HepG2 (cell line): Measurements from ENCODE around the gene CD48. TPM values are rescaled to one million over a fixed set of nuclear protein-coding genes. Genes with fewer than 3 reads are reported as not detected.

Experiments
- ATAC-seq: fragments of 200-7000 bp; cut with Tn5 transposase; 3 replicates; pipeline ENCODE4 v1.9.1; 2020; ENCODE audit warnings: mild to moderate bottlenecking, moderate library complexity
- BruUV-seq: library from RNA; stranded (reverse); fragments of 400-500 nt; replicated peaks from 2 replicates; lab custom pipeline; 2021; lab: Mats Ljungman, UMichigan
- CTCF ChIA-PET: fragments of 300-600 bp; formaldehyde crosslinking; extraction: SDS; loops from one replicate; lab custom pipeline; 2021; ENCODE audit warnings: low total read pairs, inconsistent platforms, low intra/inter-chr PET ratio; lab: Yijun Ruan, JAX
- POLR2A ChIA-PET: fragments of 350-600 bp; sonication (Branson Sonifier 250); formaldehyde crosslinking; loops from one replicate; lab custom pipeline; 2020; ENCODE audit warnings: antibody characterized with exemption, inconsistent platforms; lab: Yijun Ruan, JAX
- DNase-seq: peaks from one replicate; pipeline ENCODE4 v3.0.0-alpha.2; 2015; ENCODE audit warnings: low spot score
- FAIRE-seq: peaks from 3 replicates; lab custom pipeline; 2011; peaks lifted over from hg19 to GRCh38; lab: Jason Lieb, UNC
- H2AFZ ChIP-seq: one replicate; pipeline ENCODE4 v1.6.1; 2011; ENCODE audit warnings: low read length, inconsistent platforms
- H3K27ac ChIP-seq: fragments of 300-600 bp; 3 replicates; pipeline ENCODE4 v1.8.0; 2011; ENCODE audit warnings: mixed run types, mild to moderate bottlenecking, mixed read lengths, low read length, inconsistent platforms; ENCODE audit not compliant: insufficient read depth; ENCODE audit errors: extremely low read length
- H3K27me3 ChIP-seq, 2 experiments: fragments of 200-600 bp in 1 of 2; 2 replicates in 1 of 2; 3 replicates in 1 of 2; pipeline versions ENCODE4 v1.6.0 to v1.8.0; 2011; ENCODE audit warnings: low read length in 2 of 2, mild to moderate bottlenecking in 2 of 2, moderate library complexity in 2 of 2, inconsistent platforms in 1 of 2; ENCODE audit not compliant: insufficient read depth in 2 of 2, control insufficient read depth in 1 of 2
- H3K36me3 ChIP-seq, 2 experiments: fragments of 200-600 bp in 1 of 2; replicated peaks in 1 of 2; 2 replicates in 1 of 2; 3 replicates in 1 of 2; pipeline versions ENCODE4 v1.5.1 to v1.8.0; 2011; ENCODE audit warnings: low read length in 2 of 2, inconsistent platforms in 1 of 2; ENCODE audit not compliant: insufficient read depth in 2 of 2, control insufficient read depth in 1 of 2
- H3K4me1 ChIP-seq: 2 replicates; pipeline ENCODE4 v1.5.1; 2012; ENCODE audit warnings: low read length, inconsistent platforms; ENCODE audit not compliant: insufficient read depth
- H3K4me2 ChIP-seq: 2 replicates; pipeline ENCODE4 v1.6.0; 2011; ENCODE audit warnings: low read depth, low read length, inconsistent platforms
- H3K4me3 ChIP-seq, 3 experiments: fragments of 200-600 bp in 1 of 3; sonication (generic), shearing (Covaris generic) in 1 of 3; replicated peaks in 1 of 3; 2 replicates each; pipeline ENCODE4 v1.5.1; 2011 to 2016; ENCODE audit warnings: low read length in 3 of 3, inconsistent platforms in 2 of 3, low read depth in 2 of 3, mild to moderate bottlenecking in 2 of 3, control low read depth in 1 of 3, mixed read lengths in 1 of 3; ENCODE audit not compliant: insufficient read depth in 1 of 3
- H3K79me2 ChIP-seq: one replicate; pipeline ENCODE4 v1.6.1; 2011; ENCODE audit warnings: low read length, inconsistent platforms; ENCODE audit not compliant: insufficient read depth
- H3K9ac ChIP-seq: 2 replicates; pipeline ENCODE4 v1.6.0; 2011; ENCODE audit warnings: mild to moderate bottlenecking, low read depth, low read length, inconsistent platforms; ENCODE audit not compliant: insufficient read depth
- H3K9me3 ChIP-seq: 2 replicates; pipeline ENCODE4 v1.5.1; 2012; ENCODE audit warnings: mild to moderate bottlenecking, low read length
- H4K20me1 ChIP-seq: 2 replicates; pipeline ENCODE4 v1.6.0; 2011; ENCODE audit warnings: inconsistent platforms, mild to moderate bottlenecking, low read length, moderate library complexity; ENCODE audit not compliant: insufficient read depth
- AKAP8 ChIP-seq: sonication (generic); formaldehyde crosslinking; IDR thresholded peaks from 2 replicates; pipeline ENCODE4 v1.5.1; 2020; ENCODE audit warnings: mild to moderate bottlenecking, missing genetic modification reagents
- ARNTL ChIP-seq: sonication (generic); formaldehyde crosslinking; IDR thresholded peaks from 2 replicates; pipeline ENCODE4 v1.4.0; 2020; ENCODE audit warnings: mild to moderate bottlenecking, missing genetic modification reagents
- SOX6 ChIP-seq, 2 experiments: fragments of 450-650 bp in 1 of 2; sonication (generic) in 1 of 2; formaldehyde crosslinking in 1 of 2; IDR thresholded peaks; 2 replicates each; pipeline versions ENCODE4 v1.4.0 to v1.6.1; 2017 to 2020; ENCODE audit warnings: antibody characterized with exemption in 1 of 2, mild to moderate bottlenecking in 1 of 2, missing genetic modification reagents in 1 of 2
- SP1 ChIP-seq, 2 experiments: fragments of 450-650 bp in 1 of 2; sonication (generic) in 1 of 2; formaldehyde crosslinking in 1 of 2; IDR thresholded peaks; 2 replicates each; pipeline versions ENCODE4 v1.4.0 to v1.6.1; 2016 to 2020; ENCODE audit warnings: missing genetic modification reagents in 1 of 2
- ZMAT3 ChIP-seq: sonication (generic); formaldehyde crosslinking; conservative IDR thresholded peaks from 2 replicates; pipeline ENCODE4 v1.7.0; 2021; ENCODE audit warnings: missing genetic modification reagents
- ZNF616 ChIP-seq: sonication (generic); formaldehyde crosslinking; IDR thresholded peaks from 2 replicates; pipeline ENCODE4 v1.5.0; 2020; ENCODE audit warnings: low read depth, mild to moderate bottlenecking, missing genetic modification reagents
- ZNF691 ChIP-seq: sonication (generic); formaldehyde crosslinking; IDR thresholded peaks from 2 replicates; pipeline ENCODE4 v1.4.0; 2020; ENCODE audit warnings: missing genetic modification reagents, low read depth, mild to moderate bottlenecking, borderline replicate concordance
- ZNF777 ChIP-seq: sonication (generic); formaldehyde crosslinking; IDR thresholded peaks from 2 replicates; pipeline ENCODE4 v1.4.0; 2020; ENCODE audit warnings: missing genetic modification reagents
- ZSCAN20 ChIP-seq: sonication (generic); formaldehyde crosslinking; IDR thresholded peaks from 2 replicates; pipeline ENCODE4 v1.4.0; 2020; ENCODE audit warnings: missing genetic modification reagents, mild to moderate bottlenecking, borderline replicate concordance
- WGBS: methylation state at CpG from one replicate; pipeline ENCODE4 v1.1.6; 2017; ENCODE audit warnings: low lambda C conversion rate; 5-methylcytosine and 5-hydroxymethylcytosine counted together
- in situ Hi-C: cut with HindIII; loops from 2 replicates; pipeline ENCODE4 v1.10.0; 2017; ENCODE audit warnings: low pct_unique_long_range_greater_than_20kb; ENCODE audit not compliant: extremely low pct_ligation_motif_present
- intact Hi-C: fragments of 100-400 bp; cut with micrococcal nuclease; formaldehyde crosslinking; loops from one replicate; pipeline ENCODE4 v1.10.0; 2022; ENCODE audit not compliant: unreplicated experiment
- polyA plus RNA-seq, 8 experiments: library from polyadenylated mRNA; depleted of rRNA in 3 of 8; stranded (reverse) in 7 of 8; unstranded in 1 of 8; fragments of >200 nt; fragmentation: Illumina TruSeq in 4 of 8; extraction: Trizol in 4 of 8; gene quantifications; 2 replicates each; pipeline versions ENCODE4 v1.2.1 to v1.2.3, GENCODE V29; 2011 to 2016; ENCODE audit warnings: low read depth in 4 of 8, missing spikeins in 1 of 8, mixed read lengths in 1 of 8; ENCODE audit not compliant: insufficient read depth in 1 of 8
- total RNA-seq, 5 experiments: library from RNA; depleted of rRNA; stranded (reverse); fragments of >200 nt; fragmentation: Illumina TruSeq; extraction: Trizol; gene quantifications; 2 replicates each; pipeline ENCODE4 v1.2.3, GENCODE V29; 2016; ENCODE audit warnings: low read depth in 1 of 5

The CD48 gene
- total and polyA plus RNA-seq, 2 of the 13 experiments (the other 11 are each of a cell fraction or from before 2014, with no cell fraction given) = not detected

- WGBS = 8% methylated on average over 9 of the region's 9 CpGs
- H3K9ac ChIP-seq = no peak overlapping the region
- no TSS peak for BruUV-seq
- no peaks in the 10 kb centered on the region for H3K4me1 ChIP-seq
- no peak for ATAC-seq
- H4K20me1 ChIP-seq = no peaks in the 10 kb centered on the region
- H2AFZ ChIP-seq = no peak overlapping the region
- DNase-seq = no peak
- no peaks in the 10 kb centered on the region for H3K9me3 ChIP-seq
- H3K4me3 ChIP-seq = no peak overlapping the region
- TF ChIP-seq SP1 (IDR thresholded peaks at IDR 0.05) (no peak), SP1 (CRISPR knock-in tag; IDR thresholded peaks at IDR 0.05) (no peak), ZNF616 (no peak), ZNF691 (CRISPR knock-in tag) (no peak), ARNTL (CRISPR knock-in tag) (no peak), ZMAT3 (CRISPR knock-in tag) (no peak), ZNF777 (no peak), AKAP8 (no peak), SOX6 (IDR thresholded peaks at IDR 0.05) (no peak), SOX6 (CRISPR knock-in tag; IDR thresholded peaks at IDR 0.05) (no peak), ZSCAN20 (no peak)
- no peak for FAIRE-seq
- peaks cover 0 to 1% of the 10 kb centered on the region in 2 experiments; a peak in 1 of 5 replicates for H3K27me3 ChIP-seq
- in situ Hi-C loops (no loop called here), intact Hi-C loops (no loop called here)
- H3K27ac ChIP-seq = no peak overlapping the region
- ChIA-PET POLR2A (no interaction called here), CTCF (no interaction called here)
- no peaks in the 10 kb centered on the region for H3K36me3 ChIP-seq
- no peak overlapping the region for H3K4me2 ChIP-seq
- no peaks in the 10 kb centered on the region for H3K79me2 ChIP-seq
These were observed 58.5 kb downstream of the CD48 start for GRCh38 chr1:160652924-160653619.
